Measurements from ENCODE around the gene ACSL6. TPM values are rescaled to one million over a fixed set of nuclear protein-coding genes. Genes with fewer than 3 reads are reported as not detected.

ACSL6 gene
- total and polyA plus RNA-seq, 2 experiments from 2014 or later, result 1.7 to 2.4 TPM

GRCh38 chr5:132056610-132057497 lies 45.4 kb upstream of the ACSL6 start:
- TF ChIP-seq EZH2phosphoT487 (IDR thresholded peaks at IDR 0.05; ENCODE audit: low read depth, severe bottlenecking, unreplicated experiment) (no peak), EZH2 (IDR thresholded peaks at IDR 0.05; ENCODE audit: borderline replicate concordance) (no peak), CTCF (IDR thresholded peaks at IDR 0.05; ENCODE audit: poor library complexity) (no peak)
- no peaks in the 10 kb centered on the region for H3K36me3 ChIP-seq (replicated peaks; ENCODE audit: insufficient read depth, low read depth)
- WGBS (ENCODE audit: low lambda C conversion rate, missing lambda C conversion rate), result 84% methylated on average over 14 of the region's 14 CpGs
- H3K9me2 ChIP-seq (replicated peaks; ENCODE audit: insufficient read depth), result no peaks in the 10 kb centered on the region
- no peak overlapping the region for H3K27ac ChIP-seq
- H3K27me3 ChIP-seq, result no peaks in the 10 kb centered on the region
- no peak overlapping the region for H2AFZ ChIP-seq
- DNase-seq (ENCODE audit: low spot score), result no peak
- no peak overlapping the region for H3K4me3 ChIP-seq
- no peaks in the 10 kb centered on the region for H4K20me1 ChIP-seq (ENCODE audit: insufficient read depth, poor library complexity, severe bottlenecking)
- H3K9me3 ChIP-seq (ENCODE audit: low read depth), result no peaks in the 10 kb centered on the region
- H3K79me2 ChIP-seq, result no peaks in the 10 kb centered on the region
- H3K4me1 ChIP-seq (ENCODE audit: insufficient read depth), result no peaks in the 10 kb centered on the region
- no peak overlapping the region for H3K4me2 ChIP-seq

GRCh38 chr5:132055808-132056609 lies 44.6 kb upstream of the ACSL6 start:
- Histone ChIP-seq H3K4me1 (ENCODE audit: insufficient read depth) (no peaks in the 10 kb centered on the region), H3K27me3 (no peaks in the 10 kb centered on the region), H3K4me3 (no peak overlapping the region), H3K4me2 (no peak overlapping the region), H3K9me3 (ENCODE audit: low read depth) (no peaks in the 10 kb centered on the region), H4K20me1 (ENCODE audit: insufficient read depth, poor library complexity, severe bottlenecking) (no peaks in the 10 kb centered on the region), H2AFZ (no peak overlapping the region), H3K9me2 (replicated peaks; ENCODE audit: insufficient read depth) (no peaks in the 10 kb centered on the region), H3K79me2 (no peaks in the 10 kb centered on the region), H3K36me3 (replicated peaks; ENCODE audit: insufficient read depth, low read depth) (no peaks in the 10 kb centered on the region), H3K27ac (no peak overlapping the region)
- WGBS (ENCODE audit: low lambda C conversion rate, missing lambda C conversion rate), result 82% methylated on average over 12 of the region's 12 CpGs
- DNase-seq (ENCODE audit: low spot score), result no peak
- TF ChIP-seq CTCF (IDR thresholded peaks at IDR 0.05; ENCODE audit: poor library complexity) (no peak), EZH2phosphoT487 (IDR thresholded peaks at IDR 0.05; ENCODE audit: low read depth, severe bottlenecking, unreplicated experiment) (no peak), EZH2 (IDR thresholded peaks at IDR 0.05; ENCODE audit: borderline replicate concordance) (no peak)

- DNase-seq (ENCODE audit: low spot score), result no peak
- H3K36me3 ChIP-seq (replicated peaks; ENCODE audit: insufficient read depth, low read depth), result no peaks in the 10 kb centered on the region
- H3K27ac ChIP-seq, result no peak overlapping the region
- no peaks in the 10 kb centered on the region for H3K9me2 ChIP-seq (replicated peaks; ENCODE audit: insufficient read depth)
- no peaks in the 10 kb centered on the region for H3K79me2 ChIP-seq
- TF ChIP-seq EZH2phosphoT487 (IDR thresholded peaks at IDR 0.05; ENCODE audit: low read depth, severe bottlenecking, unreplicated experiment) (no peak), CTCF (IDR thresholded peaks at IDR 0.05; ENCODE audit: poor library complexity) (no peak)
- no peak overlapping the region for H3K4me3 ChIP-seq
- H3K27me3 ChIP-seq, result no peaks in the 10 kb centered on the region
- no peaks in the 10 kb centered on the region for H3K9me3 ChIP-seq (ENCODE audit: low read depth)
- no peaks in the 10 kb centered on the region for H3K4me1 ChIP-seq (ENCODE audit: insufficient read depth)
- no peaks in the 10 kb centered on the region for H4K20me1 ChIP-seq (ENCODE audit: insufficient read depth, poor library complexity, severe bottlenecking)
- no peak overlapping the region for H2AFZ ChIP-seq
- no peak overlapping the region for H3K4me2 ChIP-seq
- WGBS (ENCODE audit: low lambda C conversion rate, missing lambda C conversion rate), result 100% methylated on average over 1 of the region's 1 CpG
Observed at GRCh38 chr5:132055441-132055807, 44.0 kb upstream of the ACSL6 start.

All from hepatocyte (in vitro differentiated cells).